ENCODE results near the gene PHF21B.
"Not testable (repeated sequence)": the region's sequence is repeated elsewhere in the genome, so short reads cannot be mapped to it uniquely, and the experiment has no call there.

The PHF21B gene

GRCh38 chr22:44933666-44934453 is 75.9 kb downstream of the PHF21B start:
- DNase-seq (ENCODE audit: low read depth) = no peak

- no peak for DNase-seq (ENCODE audit: low read depth)
These were observed 77.3 kb downstream of the PHF21B start for GRCh38 chr22:44932493-44932892.

- DNase-seq (ENCODE audit: low read depth) = no peak
These were observed 78.0 kb downstream of the PHF21B start for GRCh38 chr22:44931766-44932165.

- no peak for DNase-seq (ENCODE audit: low read depth)
These were observed 78.7 kb downstream of the PHF21B start for GRCh38 chr22:44931077-44931540.

- DNase-seq (ENCODE audit: low read depth) = no peak
These were observed 79.1 kb downstream of the PHF21B start for GRCh38 chr22:44930711-44931035.

GRCh38 chr22:44930016-44930710 is 79.6 kb downstream of the PHF21B start:
- no peak for DNase-seq (ENCODE audit: low read depth)

- DNase-seq (ENCODE audit: low read depth) = no peak
These were observed 80.3 kb downstream of the PHF21B start for GRCh38 chr22:44929359-44930015.

GRCh38 chr22:44928711-44929358 is 81.0 kb downstream of the PHF21B start:
- no peak for DNase-seq (ENCODE audit: low read depth)

GRCh38 chr22:44928136-44928463 is 81.7 kb downstream of the PHF21B start:
- no peak for DNase-seq (ENCODE audit: low read depth)

- no peak for DNase-seq (ENCODE audit: low read depth)
These were observed 82.2 kb downstream of the PHF21B start for GRCh38 chr22:44927463-44928135.

- DNase-seq (ENCODE audit: low read depth) = no peak
These were observed 83.1 kb downstream of the PHF21B start for GRCh38 chr22:44926491-44927415.

- DNase-seq (ENCODE audit: low read depth) = no peak
These were observed 83.7 kb downstream of the PHF21B start for GRCh38 chr22:44926124-44926475.

GRCh38 chr22:44925465-44926123 is 84.2 kb downstream of the PHF21B start:
- no peak for DNase-seq (ENCODE audit: low read depth)

GRCh38 chr22:44924710-44925109 is 85.1 kb downstream of the PHF21B start:
- DNase-seq (ENCODE audit: low read depth) = no peak

- DNase-seq (ENCODE audit: low read depth) = no peak
These were observed 85.7 kb downstream of the PHF21B start for GRCh38 chr22:44924098-44924497.

GRCh38 chr22:44921766-44922165 is 88.0 kb downstream of the PHF21B start:
- not testable (repeated sequence) for DNase-seq (ENCODE audit: low read depth)

GRCh38 chr22:44920183-44920582 is 89.6 kb downstream of the PHF21B start:
- no peak for DNase-seq (ENCODE audit: low read depth)

GRCh38 chr22:44919691-44920090 is 90.1 kb downstream of the PHF21B start:
- no peak for DNase-seq (ENCODE audit: low read depth)

- no peak for DNase-seq (ENCODE audit: low read depth)
These were observed 90.8 kb downstream of the PHF21B start for GRCh38 chr22:44918925-44919392.

GRCh38 chr22:44918166-44918924 is 91.5 kb downstream of the PHF21B start:
- no peak for DNase-seq (ENCODE audit: low read depth)
